GM19025 (cell line): ENCODE data around the gene SH3PXD2A.
"Not testable (repeated sequence)": the region's sequence is repeated elsewhere in the genome, so short reads cannot be mapped to it uniquely, and the experiment has no call there.

Experiments
- ATAC-seq: cut with Tn5 transposase; IDR thresholded peaks from one replicate; pipeline ENCODE4 v1.9.1; 2021; ENCODE audit warnings: mild to moderate bottlenecking, low read depth, moderate library complexity; ENCODE audit not compliant: unreplicated experiment

The SH3PXD2A gene

GRCh38 chr10:103677486-103678177 lies 177.7 kb downstream of the SH3PXD2A start:
- no peak for ATAC-seq

GRCh38 chr10:103676851-103677417 lies 178.4 kb downstream of the SH3PXD2A start:
- no peak for ATAC-seq

GRCh38 chr10:103676058-103676785 lies 179.2 kb downstream of the SH3PXD2A start:
- ATAC-seq, result no peak

- ATAC-seq, result no peak
These were observed 181.8 kb downstream of the SH3PXD2A start for GRCh38 chr10:103673606-103674005.

DNA sequence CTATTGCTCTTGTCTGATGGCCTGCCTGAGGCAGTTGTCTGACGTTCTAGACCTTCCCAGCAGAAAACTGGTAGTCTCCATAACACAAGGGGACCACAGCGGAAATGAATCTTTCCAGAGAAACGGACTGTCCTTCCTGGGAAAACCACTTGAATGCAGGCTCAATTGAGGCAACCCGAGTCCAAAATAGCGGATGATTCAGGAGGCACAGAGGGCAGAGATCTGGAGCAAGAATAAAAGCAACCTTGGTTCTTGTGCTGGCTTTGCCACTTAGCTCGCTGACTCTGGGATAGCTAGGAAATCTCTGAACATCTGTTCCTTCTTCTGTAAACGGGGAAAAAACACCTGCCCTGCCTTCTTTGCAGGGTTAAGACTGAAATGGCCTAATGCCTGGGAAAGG lies 183.0 kb downstream of the SH3PXD2A start:
- ATAC-seq, result no peak

- no peak for ATAC-seq
These were observed 184.1 kb downstream of the SH3PXD2A start for GRCh38 chr10:103671126-103671895.

DNA sequence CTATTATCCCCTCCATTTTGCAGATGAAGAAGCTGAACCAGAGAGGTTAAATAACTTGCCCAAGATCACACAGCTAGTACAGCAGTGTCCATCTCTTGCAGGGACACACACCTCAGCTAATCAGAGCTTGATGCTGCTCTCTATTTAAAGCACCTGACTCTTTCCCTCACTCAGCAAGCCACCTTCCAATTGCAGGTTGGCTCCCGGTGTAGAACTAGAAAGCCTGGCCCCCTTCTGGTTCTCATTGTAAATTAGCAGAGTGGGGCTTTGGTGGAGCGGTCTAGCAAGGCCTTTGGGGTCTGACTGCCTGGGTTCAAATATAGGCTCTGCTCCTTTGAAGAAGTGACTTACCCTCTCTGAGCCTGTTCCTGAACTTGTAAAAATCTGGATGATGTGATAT lies 185.4 kb downstream of the SH3PXD2A start:
- ATAC-seq, result no peak

GRCh38 chr10:103669243-103669929 lies 186.0 kb downstream of the SH3PXD2A start:
- ATAC-seq, result no peak

DNA sequence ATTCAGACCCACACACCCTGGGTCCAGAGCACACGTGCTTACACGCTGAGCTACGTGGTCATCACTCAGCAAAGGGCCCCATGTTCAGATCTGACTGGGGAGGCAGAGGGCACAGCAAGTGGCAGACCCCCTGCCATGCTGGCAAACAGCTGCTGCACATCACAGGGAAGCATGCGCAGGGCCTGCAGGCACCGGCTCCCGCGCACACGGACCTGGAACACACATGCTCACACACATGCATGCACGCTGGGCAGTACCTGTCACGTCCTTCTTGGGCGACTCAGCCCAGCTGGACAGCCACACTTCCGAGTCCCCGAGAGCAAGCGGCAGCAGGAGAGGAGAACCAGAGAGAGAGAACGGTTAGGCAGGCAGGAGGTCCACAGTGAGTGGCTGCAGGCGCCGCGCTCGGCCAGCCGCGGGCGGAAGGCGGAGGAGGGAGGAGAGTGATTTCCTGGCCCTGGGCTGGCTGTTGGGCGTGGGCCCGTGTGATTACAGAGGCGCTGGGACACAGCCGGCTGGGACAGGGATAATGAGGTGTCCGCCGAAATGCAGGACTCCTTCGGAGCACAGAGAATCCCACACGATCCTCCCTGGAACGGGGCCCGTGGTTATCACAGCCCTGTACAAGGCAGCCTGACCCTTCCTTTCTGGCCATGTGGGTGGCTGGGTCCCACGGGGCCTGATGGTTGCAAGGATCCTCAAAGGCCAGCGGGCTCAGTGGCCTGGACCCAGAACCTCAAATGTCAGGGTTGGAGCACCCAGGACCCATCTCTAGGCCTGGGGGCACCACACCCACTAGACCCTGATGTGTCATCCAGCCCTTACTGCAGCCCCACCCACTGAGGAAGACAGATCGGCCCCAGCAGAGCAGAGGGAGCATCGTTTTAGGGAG lies 186.8 kb downstream of the SH3PXD2A start:
- no peak for ATAC-seq

DNA sequence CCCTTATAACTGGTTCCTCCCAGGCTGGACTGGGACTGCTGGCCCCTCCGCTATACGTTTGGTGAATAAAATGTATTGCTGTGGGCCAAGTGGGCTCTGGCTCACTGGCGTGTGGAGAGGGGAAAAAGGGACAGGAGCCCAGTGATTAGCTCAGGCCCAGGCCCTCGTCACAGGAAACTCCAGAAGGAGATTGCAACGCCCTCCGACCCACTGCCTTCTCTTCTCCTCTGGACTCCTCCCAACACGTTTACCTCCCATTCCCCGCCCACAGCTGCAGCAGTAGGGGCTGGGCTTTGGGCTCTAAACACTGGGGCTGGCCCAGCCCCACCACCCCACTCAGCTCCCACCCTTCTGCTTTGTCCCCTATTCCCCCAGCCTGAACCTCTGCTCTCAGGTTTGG lies 188.0 kb downstream of the SH3PXD2A start:
- ATAC-seq, result no peak

GRCh38 chr10:103666762-103667150 lies 188.6 kb downstream of the SH3PXD2A start:
- no peak for ATAC-seq

DNA sequence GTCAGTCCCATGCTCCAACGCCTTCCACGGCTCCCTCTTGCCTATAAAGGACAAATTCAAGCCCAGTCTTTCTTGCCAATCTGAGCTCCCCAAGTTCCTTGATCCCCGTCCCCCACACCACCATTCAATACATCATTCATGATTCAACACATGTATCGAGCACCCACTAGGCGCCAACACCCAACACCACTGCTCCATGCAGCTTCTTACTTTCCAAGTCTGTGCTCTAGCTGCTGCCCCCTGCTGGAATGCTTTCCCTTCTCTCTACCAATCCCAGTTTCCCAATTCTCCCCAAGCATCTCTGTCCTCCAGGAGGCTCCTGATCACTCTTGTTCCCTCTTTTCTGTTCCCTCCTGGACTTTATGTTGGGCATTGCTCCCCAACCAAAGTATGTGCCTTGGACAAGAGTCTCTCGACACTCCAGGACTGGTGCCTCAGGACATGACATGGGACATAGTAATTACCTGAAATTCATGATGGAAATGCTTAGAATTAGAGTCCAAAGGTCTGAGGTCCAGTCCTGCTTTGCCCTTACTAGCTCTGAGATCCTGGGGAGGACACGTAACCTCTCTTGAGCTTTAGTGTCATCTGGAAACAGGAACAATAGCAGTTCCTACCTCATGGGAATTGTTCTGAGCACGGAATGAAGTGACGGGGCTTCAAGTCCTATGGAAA lies 189.2 kb downstream of the SH3PXD2A start:
- no peak for ATAC-seq

DNA sequence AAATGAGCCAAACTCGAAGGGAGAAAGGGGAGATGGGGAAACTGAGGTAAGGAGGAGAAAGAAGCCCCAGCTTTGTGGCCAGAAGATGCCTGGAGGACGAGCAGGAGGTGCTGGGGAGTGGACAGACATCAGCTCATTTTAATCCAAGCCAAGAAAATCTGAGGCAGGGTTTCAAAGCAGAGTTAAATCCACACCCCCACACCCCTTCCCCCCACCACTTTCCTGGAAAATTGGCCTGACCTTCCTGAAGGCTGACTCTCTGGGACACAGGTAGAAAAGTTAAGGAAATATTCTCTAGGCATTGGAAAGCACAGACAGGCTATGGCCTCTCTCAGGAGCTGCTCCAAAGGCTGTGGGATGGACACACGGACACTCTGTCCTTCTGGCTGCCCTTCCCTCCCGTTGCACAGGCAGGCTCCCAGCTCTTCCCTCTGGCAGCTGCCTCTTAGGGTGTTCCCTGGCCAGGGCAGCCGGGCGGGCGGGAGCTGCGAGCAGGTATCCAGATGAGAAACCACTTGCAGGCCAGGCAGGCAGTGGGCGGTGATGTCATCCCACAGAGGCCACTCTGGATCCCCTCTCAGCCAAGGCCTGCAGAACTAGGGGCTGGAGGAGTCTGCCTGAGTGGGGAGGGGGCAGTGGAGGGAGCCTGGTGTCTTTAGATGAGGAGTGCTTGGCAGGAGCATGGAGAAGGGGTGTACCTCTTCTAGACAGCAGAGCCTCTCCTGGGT lies 190.1 kb downstream of the SH3PXD2A start:
- ATAC-seq, result no peak

DNA sequence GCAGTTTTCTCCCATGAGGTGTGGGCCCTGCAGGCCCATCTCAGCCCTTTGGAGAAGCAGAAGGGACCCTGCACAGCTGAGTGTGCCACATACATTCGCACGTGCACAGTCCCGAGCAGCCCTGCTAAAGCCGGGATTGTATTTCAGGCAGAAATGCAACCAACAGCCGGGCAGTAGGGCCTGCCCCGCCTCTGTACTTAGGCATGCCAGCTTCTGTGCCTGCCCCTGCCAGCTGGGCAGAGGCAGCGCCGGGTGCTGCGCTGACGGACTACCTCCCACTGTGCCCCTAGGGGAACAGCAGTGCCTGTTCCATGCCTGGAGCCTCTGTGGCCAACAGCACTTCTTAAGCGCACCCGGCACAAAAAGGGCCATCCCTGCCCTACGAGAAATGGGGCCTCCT lies 191.6 kb downstream of the SH3PXD2A start:
- no peak for ATAC-seq

DNA sequence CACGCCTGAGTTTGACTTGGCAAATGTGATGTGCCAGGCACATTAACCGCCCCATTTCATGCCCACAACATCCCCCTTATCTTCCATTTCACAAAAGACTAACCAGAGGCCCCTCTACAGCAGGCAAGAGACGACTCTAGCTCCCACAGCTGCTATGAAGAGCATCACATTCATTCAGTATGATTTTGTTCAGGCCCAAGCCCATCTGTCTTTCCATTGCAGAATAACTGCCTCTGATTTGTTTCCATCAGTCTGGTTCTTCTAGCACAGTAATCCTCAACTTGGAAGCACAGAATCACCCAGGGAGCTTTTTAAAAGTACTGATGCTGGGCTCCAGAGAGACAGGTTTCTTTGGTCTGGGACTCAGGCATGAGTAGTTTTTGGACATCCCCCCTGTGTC lies 192.1 kb downstream of the SH3PXD2A start:
- no peak for ATAC-seq

DNA sequence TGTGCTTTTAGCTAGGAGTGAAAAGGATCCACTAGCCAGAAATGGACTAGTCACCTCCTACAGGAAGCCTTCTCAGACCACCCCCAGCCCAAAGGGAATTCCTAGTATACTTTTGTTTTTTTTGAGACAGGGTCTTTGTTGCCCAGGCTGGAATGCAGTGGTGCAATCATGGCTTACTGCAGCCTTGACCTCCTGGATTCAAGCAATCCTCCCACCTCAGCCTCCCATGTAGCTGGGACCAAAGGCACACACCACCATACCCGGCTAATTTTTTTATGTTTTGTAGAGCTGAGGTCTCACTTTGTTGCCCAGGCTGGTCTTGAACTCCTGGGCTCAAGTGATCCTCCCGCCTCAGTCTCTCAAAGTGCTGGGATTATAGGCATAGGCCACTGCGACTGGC lies 192.7 kb downstream of the SH3PXD2A start:
- ATAC-seq, result not testable (repeated sequence)

GRCh38 chr10:103661198-103661950 lies 194.0 kb downstream of the SH3PXD2A start:
- ATAC-seq, result no peak
